ENCODE results near the gene POU6F1.
"Not testable (repeated sequence)": the region's sequence is repeated elsewhere in the genome, so short reads cannot be mapped to it uniquely, and the experiment has no call there.

POU6F1 gene

GRCh38 chr12:51229116-51229809, 11.4 kb upstream of the POU6F1 start:
- no peak for DNase-seq

- no peak for DNase-seq
Observed at GRCh38 chr12:51227962-51228361, 10.1 kb upstream of the POU6F1 start.

- DNase-seq: not testable (repeated sequence)
Observed at GRCh38 chr12:51227112-51227511, 9.2 kb upstream of the POU6F1 start.

- DNase-seq: no peak
Observed at GRCh38 chr12:51225771-51226170, 7.9 kb upstream of the POU6F1 start.

- no peak for DNase-seq
Observed at GRCh38 chr12:51225234-51225633, 7.4 kb upstream of the POU6F1 start.

- DNase-seq: no peak
Observed at GRCh38 chr12:51224625-51225024, 6.8 kb upstream of the POU6F1 start.

GRCh38 chr12:51222461-51222860, 4.6 kb upstream of the POU6F1 start:
- DNase-seq: no peak

GRCh38 chr12:51219857-51220256, 2.0 kb upstream of the POU6F1 start:
- DNase-seq: not testable (repeated sequence)

GRCh38 chr12:51219322-51219721, 1.5 kb upstream of the POU6F1 start:
- DNase-seq: no peak

GRCh38 chr12:51218607-51219161, 822 bp upstream of the POU6F1 start:
- no peak for DNase-seq

- DNase-seq: peak; percentile 69
Observed at GRCh38 chr12:51217133-51217967, 512 bp downstream of the POU6F1 start.

GRCh38 chr12:51216642-51217041, 1.2 kb downstream of the POU6F1 start:
- peak; percentile 17 for DNase-seq

GRCh38 chr12:51214895-51215294, 3.0 kb downstream of the POU6F1 start:
- DNase-seq: no peak

GRCh38 chr12:51210690-51211395, 7.0 kb downstream of the POU6F1 start:
- DNase-seq: no peak

GRCh38 chr12:51209259-51209658, 8.6 kb downstream of the POU6F1 start:
- DNase-seq: no peak

GRCh38 chr12:51208016-51208660, 9.7 kb downstream of the POU6F1 start:
- DNase-seq: no peak

GRCh38 chr12:51205350-51205749, 12.5 kb downstream of the POU6F1 start:
- no peak for DNase-seq

- DNase-seq: no peak
Observed at GRCh38 chr12:51202718-51203117, 15.1 kb downstream of the POU6F1 start.

- DNase-seq: no peak
Observed at GRCh38 chr12:51200806-51201205, 17.1 kb downstream of the POU6F1 start.

GRCh38 chr12:51200156-51200555, 17.7 kb downstream of the POU6F1 start:
- no peak for DNase-seq

- no peak for DNase-seq
Observed at GRCh38 chr12:51199366-51199945, 18.4 kb downstream of the POU6F1 start.

Measured in right kidney (tissue), 1 donor.